K562 (cell line): Measurements from ENCODE around the gene TIGD1. TPM values are rescaled to one million over a fixed set of nuclear protein-coding genes. Genes with fewer than 3 reads are reported as not detected.

Experiments
- CHD1 ChIP-seq: fragments of 200-600 bp; sonication (generic); IDR thresholded peaks from one replicate; pipeline ENCODE4 v1.6.1; 2012; ENCODE audit warnings: mild to moderate bottlenecking, moderate library complexity, low read length, inconsistent platforms
- DACH1 ChIP-seq: fragments of 450-650 bp; IDR thresholded peaks from 2 replicates; pipeline ENCODE4 v1.6.1; 2018; ENCODE audit not compliant: partially characterized antibody
- DDX20 ChIP-seq: fragments of 450-650 bp; IDR thresholded peaks from 2 replicates; pipeline ENCODE4 v1.6.1; 2016; ENCODE audit warnings: missing genetic modification characterization, low read depth, mild to moderate bottlenecking, missing compliant biosample characterization, moderate library complexity
- FOS ChIP-seq: IDR thresholded peaks from 3 replicates; pipeline ENCODE4 v1.6.1; 2011; ENCODE audit not compliant: insufficient read length; ENCODE audit errors: extremely low read depth
- FUS ChIP-seq: fragments of 200-400 bp; formaldehyde crosslinking; optimal IDR thresholded peaks from 2 replicates; pipeline ENCODE3; 2017; ENCODE audit warnings: low read depth, low read length
- GABPA ChIP-seq: fragments of 200-800 bp; sonication (Bioruptor generic); conservative IDR thresholded peaks from 2 replicates; pipeline ENCODE4 v1.6.1; 2016; ENCODE audit warnings: low read depth, missing genetic modification characterization, missing compliant biosample characterization
- GTF2F1 ChIP-seq: IDR thresholded peaks from 2 replicates; pipeline ENCODE4 v1.6.1; 2011; ENCODE audit warnings: low read depth, low read length, improper control_type of control experiment
- HNRNPK ChIP-seq: fragments of 200-400 bp; formaldehyde crosslinking; IDR thresholded peaks from one replicate; pipeline ENCODE4 v1.6.1; 2018; ENCODE audit warnings: mild to moderate bottlenecking, low read depth, low read length; ENCODE audit not compliant: poor library complexity, severe bottlenecking
- HSF4 ChIP-seq: fragments of 250-450 bp; sonication (Bioruptor Pico); IDR thresholded peaks from 2 replicates; pipeline ENCODE4 v2.1.2; 2022; ENCODE audit warnings: mild to moderate bottlenecking, moderate library complexity, borderline replicate concordance
- JUN ChIP-seq, 2 experiments: sonication (generic) in 1 of 2; formaldehyde crosslinking in 1 of 2; IDR thresholded peaks; 2 replicates each; pipeline versions ENCODE4 v1.6.1 to v1.8.0; 2012 to 2022; ENCODE audit warnings: borderline replicate concordance in 2 of 2, mild to moderate bottlenecking in 2 of 2, improper control_type of control experiment in 1 of 2, low read depth in 1 of 2, low read length in 1 of 2, missing genetic modification reagents in 1 of 2
- NFATC3 ChIP-seq: fragments of 450-650 bp; IDR thresholded peaks from 2 replicates; pipeline ENCODE4 v1.6.1; 2017; ENCODE audit warnings: mild to moderate bottlenecking
- NR4A1 ChIP-seq, 2 experiments: fragments of 250-450 bp in 1 of 2; fragments of 450-650 bp in 1 of 2; sonication (Bioruptor Pico) in 1 of 2; IDR thresholded peaks; 2 replicates each; pipeline versions ENCODE4 v1.4.0 to v1.6.1; 2016 to 2020; ENCODE audit warnings: mild to moderate bottlenecking in 2 of 2, missing compliant biosample characterization in 1 of 2, missing genetic modification characterization in 1 of 2, moderate library complexity in 1 of 2
- PCBP2 ChIP-seq: fragments of 200-400 bp; formaldehyde crosslinking; IDR thresholded peaks from 2 replicates; pipeline ENCODE4 v1.6.1; 2018; ENCODE audit warnings: low read length, low read depth, mild to moderate bottlenecking, moderate library complexity; ENCODE audit not compliant: poor library complexity, severe bottlenecking
- PML ChIP-seq: IDR thresholded peaks from 2 replicates; pipeline ENCODE4 v1.6.1; 2012; ENCODE audit warnings: low read length, inconsistent platforms
- POLR3A ChIP-seq: IDR thresholded peaks from 2 replicates; pipeline ENCODE4 v1.6.1; 2011; ENCODE audit warnings: borderline replicate concordance, mild to moderate bottlenecking, moderate library complexity; ENCODE audit not compliant: insufficient read length, insufficient read depth; ENCODE audit errors: extremely low read depth
- RBM22 ChIP-seq: fragments of 200-400 bp; formaldehyde crosslinking; IDR thresholded peaks from 2 replicates; pipeline ENCODE4 v1.6.1; 2018; ENCODE audit warnings: low read length, low read depth; ENCODE audit not compliant: poor library complexity, severe bottlenecking
- RFX1 ChIP-seq: fragments of 450-650 bp; IDR thresholded peaks from 2 replicates; pipeline ENCODE4 v1.6.1; 2016; ENCODE audit warnings: mild to moderate bottlenecking, moderate library complexity
- XRCC4 ChIP-seq: IDR thresholded peaks from one replicate; pipeline ENCODE4 v1.6.1; 2011; ENCODE audit not compliant: insufficient read depth, insufficient read length; ENCODE audit errors: extremely low read depth
- ZNF140 ChIP-seq: fragments of 250-450 bp; sonication (Bioruptor Pico); IDR thresholded peaks from 2 replicates; pipeline ENCODE4 v1.8.0; 2021; ENCODE audit warnings: moderate library complexity, mild to moderate bottlenecking, inconsistent platforms
- ZNF224 ChIP-seq: sonication (generic); formaldehyde crosslinking; IDR thresholded peaks from 2 replicates; pipeline ENCODE4 v1.8.0; 2022; ENCODE audit warnings: mild to moderate bottlenecking, missing genetic modification reagents
- ZNF24 ChIP-seq: fragments of 450-650 bp; IDR thresholded peaks from 2 replicates; pipeline ENCODE4 v1.6.1; 2016
- ZNF408 ChIP-seq: fragments of 250-450 bp; sonication (Bioruptor Pico); IDR thresholded peaks from 2 replicates; pipeline ENCODE4 v1.4.0; 2020; ENCODE audit warnings: low read depth, mild to moderate bottlenecking, moderate library complexity
- ZNF584 ChIP-seq: fragments of 200-800 bp; sonication (Bioruptor generic); IDR thresholded peaks from 2 replicates; pipeline ENCODE4 v1.6.1; 2016; ENCODE audit warnings: low read depth, mild to moderate bottlenecking, missing genetic modification characterization, missing compliant biosample characterization
- ZSCAN29 ChIP-seq: fragments of 450-650 bp; IDR thresholded peaks from 2 replicates; pipeline ENCODE4 v1.6.1; 2017
- polyA plus RNA-seq, 8 experiments: library from polyadenylated mRNA; depleted of rRNA in 4 of 8; stranded (reverse) in 5 of 8; unstranded in 3 of 8; fragments of >200 nt; fragmentation: Nextera tagmentation in 2 of 8; fragmentation: Illumina TruSeq in 1 of 8; extraction: Ambion mirVana in 2 of 8; extraction: Trizol in 1 of 8; gene quantifications; 2 replicates each; pipeline versions ENCODE4 v1.2.1 to v1.2.3, GENCODE V29; 2011 to 2014; ENCODE audit warnings: inconsistent platforms in 1 of 8, missing spikeins in 1 of 8
- total RNA-seq, 7 experiments: library from RNA; depleted of rRNA in 6 of 7; stranded (reverse); fragments of >200 nt in 6 of 7; fragmentation: Illumina TruSeq in 2 of 7; extraction: Trizol in 2 of 7; gene quantifications; 2 replicates each; pipeline versions ENCODE4 v1.2.1 to v1.2.3, GENCODE V29; 2011 to 2021; ENCODE audit warnings: low replicate concordance in 1 of 7
- TF ChIP-seq, protein P1 (sequence below), 3 experiments: IDR thresholded peaks in 2 of 3; conservative IDR thresholded peaks in 1 of 3; 2 replicates each; pipeline ENCODE4 v1.5.1; 2011 to 2012; ENCODE audit warnings: low read length in 3 of 3, mild to moderate bottlenecking in 3 of 3, control low read depth in 2 of 3, improper control_type of control experiment in 1 of 3, inconsistent platforms in 1 of 3, low read depth in 1 of 3, mixed read lengths in 1 of 3, moderate library complexity in 1 of 3; ENCODE audit not compliant: insufficient read depth in 2 of 3
- TF ChIP-seq, protein P2 (sequence below): fragments of 200-800 bp; sonication (Bioruptor generic); IDR thresholded peaks from 2 replicates; pipeline ENCODE4 v1.6.1; 2017; ENCODE audit warnings: missing genetic modification characterization, missing compliant biosample characterization

The TIGD1 gene
- total and polyA plus RNA-seq, 9 of the 15 experiments (the other 6 are each of a cell fraction or from before 2014, with no cell fraction given) = 2.0 to 10.1 (median 6.6) TPM

DNA sequence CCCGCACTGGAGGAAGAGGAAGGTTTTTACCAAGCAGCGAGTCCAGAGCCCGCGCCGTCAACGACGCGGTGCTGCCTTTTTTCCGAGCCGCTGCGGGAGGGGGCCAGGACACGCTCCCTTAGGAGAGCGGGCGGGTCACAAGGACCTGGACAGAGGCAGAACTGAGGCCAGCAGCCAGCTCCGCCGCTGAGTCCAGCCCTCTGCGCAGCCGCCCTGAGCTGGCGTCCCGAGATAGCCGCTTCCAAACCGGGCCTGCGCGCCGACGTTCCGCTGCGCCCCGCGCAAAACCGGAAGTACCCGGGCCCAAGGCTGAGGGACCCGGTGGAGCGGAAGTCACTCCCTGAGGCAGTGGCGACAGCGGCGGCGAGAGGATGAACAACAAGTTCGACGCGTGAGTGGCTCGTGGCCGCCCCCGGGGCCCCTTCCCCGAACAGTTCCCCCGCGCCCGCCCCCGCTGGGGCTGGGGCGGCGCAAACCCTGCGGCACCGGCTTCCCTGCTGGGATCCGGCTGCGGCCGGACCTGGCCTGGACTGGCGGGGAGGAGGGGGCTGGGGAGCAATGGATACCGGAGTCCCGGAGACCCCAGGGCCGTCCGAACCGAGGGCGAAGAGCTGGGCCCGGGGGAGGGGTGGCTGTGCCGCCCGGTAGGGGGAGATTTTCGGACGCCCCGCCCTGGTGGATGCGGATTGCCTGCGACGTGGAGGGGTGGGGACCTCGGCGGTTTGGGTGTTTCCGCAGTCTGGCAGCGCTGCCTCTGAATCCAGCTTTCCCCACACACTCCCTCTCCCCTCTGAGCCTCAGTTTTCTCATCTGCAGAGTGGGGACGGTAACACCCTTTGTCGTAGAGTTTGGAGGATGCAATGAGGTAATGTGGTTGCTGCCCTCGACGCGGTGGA is at the start of gene TIGD1, which contains the start of gene EIF4E2 (continued):
- no peak for TF ChIP-seq ZNF584 (CRISPR knock-in tag)
- TF ChIP-seq ZNF24 = no peak
- no peak for TF ChIP-seq PCBP2
- TF ChIP-seq RBM22 = peak; percentile 72
- no peak for TF ChIP-seq ZNF140 (CRISPR knock-in tag)
- TF ChIP-seq PML = no peak
- TF ChIP-seq ZNF224 = no peak
- TF ChIP-seq NR4A1 (CRISPR knock-in tag; IDR thresholded peaks at IDR 0.05) = no peak
- TF ChIP-seq NR4A1 (tag; IDR thresholded peaks at IDR 0.05) = no peak
- TF ChIP-seq RFX1 = no peak
- no peak for TF ChIP-seq XRCC4
- peak; percentile 100 for TF ChIP-seq GABPA (tag)
- TF ChIP-seq POLR3A = no peak
- TF ChIP-seq CHD1 = no peak
- no peak for TF ChIP-seq ZNF408
- TF ChIP-seq HSF4 = no peak
- no peak for TF ChIP-seq DACH1
- TF ChIP-seq, protein P1, sequence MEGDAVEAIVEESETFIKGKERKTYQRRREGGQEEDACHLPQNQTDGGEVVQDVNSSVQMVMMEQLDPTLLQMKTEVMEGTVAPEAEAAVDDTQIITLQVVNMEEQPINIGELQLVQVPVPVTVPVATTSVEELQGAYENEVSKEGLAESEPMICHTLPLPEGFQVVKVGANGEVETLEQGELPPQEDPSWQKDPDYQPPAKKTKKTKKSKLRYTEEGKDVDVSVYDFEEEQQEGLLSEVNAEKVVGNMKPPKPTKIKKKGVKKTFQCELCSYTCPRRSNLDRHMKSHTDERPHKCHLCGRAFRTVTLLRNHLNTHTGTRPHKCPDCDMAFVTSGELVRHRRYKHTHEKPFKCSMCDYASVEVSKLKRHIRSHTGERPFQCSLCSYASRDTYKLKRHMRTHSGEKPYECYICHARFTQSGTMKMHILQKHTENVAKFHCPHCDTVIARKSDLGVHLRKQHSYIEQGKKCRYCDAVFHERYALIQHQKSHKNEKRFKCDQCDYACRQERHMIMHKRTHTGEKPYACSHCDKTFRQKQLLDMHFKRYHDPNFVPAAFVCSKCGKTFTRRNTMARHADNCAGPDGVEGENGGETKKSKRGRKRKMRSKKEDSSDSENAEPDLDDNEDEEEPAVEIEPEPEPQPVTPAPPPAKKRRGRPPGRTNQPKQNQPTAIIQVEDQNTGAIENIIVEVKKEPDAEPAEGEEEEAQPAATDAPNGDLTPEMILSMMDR (IDR thresholded peaks at IDR 0.05 in 2 of 3, conservative IDR thresholded peaks at IDR 0.05 in 1 of 3; ENCODE audit: insufficient read depth in 2 of 3, low read depth in 1 of 3, low read length in 3 of 3) = peak; percentile 12 to 40 (median 15); a peak in 2 of 6 replicates
- no peak for TF ChIP-seq HNRNPK
- no peak for TF ChIP-seq DDX20
- TF ChIP-seq FUS = no peak
- no peak for TF ChIP-seq JUN (IDR thresholded peaks at IDR 0.05; ENCODE audit: borderline replicate concordance, low read depth, low read length)
- no peak for TF ChIP-seq JUN (CRISPR knock-in tag; IDR thresholded peaks at IDR 0.05; ENCODE audit: borderline replicate concordance)
- no peak for TF ChIP-seq GTF2F1
- TF ChIP-seq NFATC3 = no peak
- TF ChIP-seq, protein P2, sequence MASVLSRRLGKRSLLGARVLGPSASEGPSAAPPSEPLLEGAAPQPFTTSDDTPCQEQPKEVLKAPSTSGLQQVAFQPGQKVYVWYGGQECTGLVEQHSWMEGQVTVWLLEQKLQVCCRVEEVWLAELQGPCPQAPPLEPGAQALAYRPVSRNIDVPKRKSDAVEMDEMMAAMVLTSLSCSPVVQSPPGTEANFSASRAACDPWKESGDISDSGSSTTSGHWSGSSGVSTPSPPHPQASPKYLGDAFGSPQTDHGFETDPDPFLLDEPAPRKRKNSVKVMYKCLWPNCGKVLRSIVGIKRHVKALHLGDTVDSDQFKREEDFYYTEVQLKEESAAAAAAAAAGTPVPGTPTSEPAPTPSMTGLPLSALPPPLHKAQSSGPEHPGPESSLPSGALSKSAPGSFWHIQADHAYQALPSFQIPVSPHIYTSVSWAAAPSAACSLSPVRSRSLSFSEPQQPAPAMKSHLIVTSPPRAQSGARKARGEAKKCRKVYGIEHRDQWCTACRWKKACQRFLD (CRISPR knock-in tag) = no peak
- TF ChIP-seq FOS = no peak
- TF ChIP-seq ZSCAN29 = no peak
